HG02884 (cell line): ENCODE results near the gene URB2.

Source experiments
- ATAC-seq: cut with Tn5 transposase; IDR thresholded peaks from one replicate; pipeline ENCODE4 v1.9.1; 2021; ENCODE audit warnings: mild to moderate bottlenecking, moderate library complexity; ENCODE audit not compliant: unreplicated experiment

The URB2 gene

GRCh38 chr1:229643996-229644745 lies 18.1 kb downstream of the URB2 start:
- ATAC-seq, result no peak

DNA sequence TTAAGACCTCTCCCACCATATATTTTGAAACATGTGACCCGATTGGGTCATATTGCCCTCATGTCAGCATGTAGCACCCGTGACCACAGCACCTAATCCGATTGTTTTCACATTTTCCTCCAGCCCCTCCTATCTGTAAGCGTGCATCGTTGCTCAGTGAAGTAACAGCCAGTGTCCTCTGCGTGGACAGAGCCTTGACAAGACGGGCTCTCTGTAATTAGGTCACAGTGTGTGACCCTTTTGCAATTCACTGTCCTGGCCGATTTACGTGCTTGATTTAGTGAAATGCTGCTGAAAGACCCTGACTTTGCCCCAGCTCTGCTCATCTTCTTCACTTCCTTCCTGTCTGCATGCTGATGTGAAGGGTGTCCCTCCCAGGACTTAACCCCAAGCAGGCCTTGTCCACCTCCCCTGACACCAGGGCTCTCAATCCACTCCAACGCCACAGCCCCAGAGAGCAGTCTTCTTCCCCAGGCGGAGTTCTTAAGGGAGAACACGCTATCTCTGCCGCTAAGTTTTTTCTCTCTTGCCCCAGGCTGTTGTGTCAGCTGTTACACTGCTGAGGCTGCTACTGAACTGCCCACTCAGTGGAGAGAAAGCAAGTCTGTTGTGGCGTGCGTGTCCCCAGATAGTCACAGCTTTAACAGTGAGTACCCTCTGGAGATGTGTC lies 19.4 kb downstream of the URB2 start:
- no peak for ATAC-seq

DNA sequence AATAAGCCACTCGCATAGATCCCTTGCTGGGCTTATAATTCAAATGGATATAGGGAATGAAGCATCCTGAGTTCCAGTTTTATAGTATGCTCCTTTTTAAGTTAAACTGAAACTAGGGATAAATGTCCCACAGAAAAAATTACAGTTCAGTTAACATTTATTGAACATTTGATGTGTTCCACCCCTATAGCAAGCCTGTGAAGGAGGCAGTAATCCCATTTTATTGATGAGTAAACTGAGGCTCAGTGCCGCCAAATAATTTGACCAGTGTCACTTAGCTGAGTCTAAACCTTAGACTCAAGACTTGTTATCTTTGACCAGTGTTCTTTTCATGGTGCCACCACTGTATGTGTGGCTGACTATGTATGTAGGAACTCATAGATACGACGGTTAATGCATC lies 22.4 kb downstream of the URB2 start:
- ATAC-seq, result no peak

GRCh38 chr1:229650045-229650444 lies 24.0 kb downstream of the URB2 start:
- ATAC-seq, result no peak

- ATAC-seq, result no peak
Measured at GRCh38 chr1:229651546-229651945, 25.5 kb downstream of the URB2 start.

GRCh38 chr1:229653420-229653819 lies 27.4 kb downstream of the URB2 start:
- no peak for ATAC-seq

GRCh38 chr1:229655781-229656180 lies 29.7 kb downstream of the URB2 start:
- ATAC-seq, result no peak

- ATAC-seq, result peak; percentile 57
Measured at GRCh38 chr1:229657993-229658755, 32.1 kb downstream of the URB2 start.

- peak; percentile 47 for ATAC-seq
Measured at GRCh38 chr1:229661022-229661877, 35.2 kb downstream of the URB2 start.

DNA sequence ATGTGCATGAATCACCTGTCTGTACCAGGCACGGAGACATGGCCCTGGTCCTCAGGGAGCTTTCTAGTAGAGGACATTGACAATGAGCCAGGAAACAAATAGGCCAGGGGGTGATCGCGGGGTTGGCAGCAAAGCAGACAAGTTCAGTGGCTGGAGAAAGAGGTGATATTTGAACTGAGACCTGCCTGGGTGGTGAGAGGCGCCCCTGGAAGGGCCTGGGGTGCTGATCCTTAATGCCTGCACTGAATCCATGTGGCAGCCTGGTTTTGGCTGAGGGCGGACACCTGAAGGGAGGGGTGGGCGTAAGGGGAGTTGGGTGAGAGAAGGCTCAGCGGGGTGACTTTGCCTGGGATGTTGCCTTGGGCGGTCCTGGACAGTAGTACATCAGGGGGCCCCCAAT lies 35.9 kb downstream of the URB2 start:
- no peak for ATAC-seq

- peak; percentile 78 for ATAC-seq
Measured at GRCh38 chr1:229664133-229664689, 38.2 kb downstream of the URB2 start.

GRCh38 chr1:229665912-229666558 lies 40.0 kb downstream of the URB2 start:
- ATAC-seq, result no peak

DNA sequence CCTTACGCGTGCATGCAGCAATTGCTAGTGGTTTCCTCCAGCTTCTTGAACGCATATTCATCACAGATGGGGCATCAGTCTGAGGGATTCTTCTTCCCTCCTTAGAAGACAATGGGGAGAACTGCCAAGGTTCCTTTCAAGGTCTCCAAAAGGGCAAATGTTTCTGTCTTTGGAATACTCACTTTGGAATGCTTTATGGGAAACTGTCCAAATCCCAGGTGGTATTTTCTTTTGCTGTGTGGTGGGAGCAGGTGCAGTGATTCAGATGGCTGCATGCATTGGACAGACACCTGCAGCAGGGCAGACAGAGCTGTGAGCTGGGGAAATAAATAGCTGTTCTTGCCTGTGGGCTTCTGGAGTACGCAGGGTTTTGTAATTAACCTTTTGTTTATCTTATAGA lies 40.5 kb downstream of the URB2 start:
- ATAC-seq, result no peak

- no peak for ATAC-seq
Measured at GRCh38 chr1:229669333-229669732, 43.3 kb downstream of the URB2 start.

DNA sequence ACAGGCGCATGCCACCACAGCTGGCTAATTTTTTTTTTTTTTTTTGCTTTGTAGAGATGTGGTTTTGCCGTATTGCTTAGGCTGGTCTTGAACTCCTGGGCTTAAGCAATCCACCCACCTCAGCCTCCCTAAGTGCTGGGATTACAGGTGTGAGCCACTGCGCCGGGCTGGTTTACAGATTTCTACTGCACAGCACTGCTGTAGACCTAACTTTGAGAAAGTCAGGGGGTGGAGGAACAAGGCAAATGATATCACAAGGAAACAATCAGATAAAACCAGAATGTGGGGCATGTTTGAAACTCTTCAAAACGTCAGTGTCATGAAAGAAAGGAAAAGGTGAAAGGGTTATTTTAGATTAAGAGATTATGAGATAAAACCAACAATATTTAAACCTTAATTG lies 45.3 kb downstream of the URB2 start:
- ATAC-seq, result no peak

DNA sequence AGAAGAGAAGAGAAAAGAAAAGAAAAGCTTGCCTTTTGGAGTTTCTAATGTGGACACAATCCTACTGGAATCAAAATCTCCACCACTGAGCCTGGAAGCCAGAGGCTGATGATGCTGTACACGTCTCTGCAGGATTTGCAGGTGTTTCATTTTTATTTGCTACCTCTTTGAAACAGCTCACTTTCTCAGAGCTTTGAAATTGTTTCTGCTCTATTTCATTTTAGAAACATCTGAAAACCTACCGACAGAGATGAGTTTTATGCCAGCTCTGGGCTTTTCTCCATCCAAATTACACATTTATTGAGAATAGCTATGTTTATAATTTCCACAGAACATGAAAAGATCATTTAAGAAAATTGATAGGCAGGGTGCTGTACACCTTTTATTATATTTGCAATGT lies 46.2 kb downstream of the URB2 start:
- ATAC-seq, result no peak

DNA sequence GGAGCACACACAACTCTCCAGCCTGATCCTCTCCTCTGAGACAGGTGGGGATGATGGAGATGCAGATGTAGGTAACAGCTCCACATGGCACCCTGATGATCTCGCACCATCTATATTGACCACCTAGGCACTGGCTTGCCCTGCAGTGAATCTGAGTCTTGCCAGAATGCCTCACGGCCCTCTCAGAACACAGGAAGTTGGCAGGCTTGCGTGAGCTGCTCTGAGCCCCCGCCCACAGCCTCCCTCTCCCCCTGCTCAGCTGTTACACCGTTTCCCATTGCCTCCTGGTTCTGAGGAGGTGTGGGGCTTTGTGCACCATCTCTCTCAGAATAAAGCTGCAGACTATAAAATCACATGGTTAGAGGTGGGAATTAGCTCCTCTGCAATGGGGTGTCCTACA lies 48.0 kb downstream of the URB2 start:
- no peak for ATAC-seq

DNA sequence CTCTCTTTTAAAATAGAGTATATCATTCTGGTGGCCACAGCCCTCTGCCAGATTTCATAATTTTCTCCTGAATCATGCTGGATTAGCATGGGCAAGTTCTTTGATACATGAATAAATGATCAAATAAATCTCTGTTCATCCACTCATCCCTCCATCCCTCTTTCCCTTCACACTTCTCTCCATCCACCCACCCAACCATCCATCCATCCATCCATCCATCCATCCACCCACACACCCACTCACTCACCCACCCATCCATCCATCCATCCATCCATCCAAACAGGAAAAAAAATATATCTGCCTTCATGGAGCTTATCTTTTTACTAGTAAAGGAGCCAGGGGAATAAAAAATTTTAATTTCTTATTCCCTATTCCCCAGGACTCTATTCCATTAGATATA lies 49.3 kb downstream of the URB2 start:
- ATAC-seq, result no peak

DNA sequence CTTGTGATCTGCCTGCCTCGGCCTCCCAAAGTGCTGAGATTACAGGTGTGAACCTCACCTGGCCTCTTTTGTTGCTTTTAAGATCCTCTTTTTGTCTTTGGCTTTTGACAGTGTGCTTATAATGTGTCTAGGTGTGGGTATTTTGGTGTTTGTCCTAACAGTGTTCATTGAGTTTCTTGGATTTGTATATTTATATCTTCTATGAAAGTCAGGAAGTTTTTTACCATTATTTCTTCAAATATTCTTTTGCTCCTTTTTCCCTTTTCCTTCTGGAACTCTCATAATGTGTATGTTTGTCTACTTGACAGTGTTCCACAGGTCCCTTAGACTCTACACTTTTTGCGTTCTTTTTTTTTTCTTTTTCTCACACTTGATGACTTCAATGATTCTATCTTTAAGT lies 59.1 kb downstream of the URB2 start:
- no peak for ATAC-seq

DNA sequence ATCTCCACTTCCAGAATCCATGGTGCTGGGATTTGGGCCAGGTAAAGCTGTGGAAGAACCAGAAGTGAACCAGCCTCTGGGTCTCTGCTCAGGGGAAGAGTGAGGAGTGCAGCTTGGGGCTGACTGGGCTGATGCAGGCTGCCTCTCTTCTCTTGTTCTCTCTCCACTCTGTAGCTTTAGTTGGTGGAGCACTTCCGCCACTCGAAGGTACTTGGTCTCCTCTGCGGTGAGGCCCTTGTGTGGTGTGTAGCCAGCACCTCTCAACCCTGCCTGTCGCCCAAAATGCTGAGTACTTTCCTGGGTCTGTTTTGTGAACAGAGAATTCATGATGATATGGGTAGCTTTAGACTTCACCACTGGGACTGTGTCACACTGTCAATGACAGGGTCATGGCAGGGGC lies 63.2 kb downstream of the URB2 start:
- ATAC-seq, result no peak
